HepG2 (cell line): ENCODE data around the gene ANK3.

Source experiments
- CBX1 ChIP-seq: IDR thresholded peaks from one replicate; pipeline ENCODE4 v1.6.1; 2016; ENCODE audit warnings: antibody characterized with exemption, low read depth
- EZH2 ChIP-seq: conservative IDR thresholded peaks from 2 replicates; pipeline ENCODE4 v1.6.1; 2012; ENCODE audit warnings: mild to moderate bottlenecking, low read depth, low read length, moderate library complexity
- NFIB ChIP-seq: sonication (generic); formaldehyde crosslinking; IDR thresholded peaks from 2 replicates; pipeline ENCODE4 v1.9.0; 2021; ENCODE audit warnings: missing genetic modification reagents, mild to moderate bottlenecking, borderline replicate concordance
- NFIC ChIP-seq: IDR thresholded peaks from 2 replicates; pipeline ENCODE4 v1.6.1; 2012; ENCODE audit warnings: mild to moderate bottlenecking, low read length, inconsistent platforms
- POLR2AphosphoS5 ChIP-seq: IDR thresholded peaks from 2 replicates; pipeline ENCODE4 v1.6.1; 2012; ENCODE audit warnings: low read depth, low read length
- STAG1 ChIP-seq: sonication (generic); formaldehyde crosslinking; IDR thresholded peaks from 2 replicates; pipeline ENCODE4 v1.4.0; 2020; ENCODE audit warnings: missing genetic modification reagents
- ZFYVE20 ChIP-seq: sonication (generic); formaldehyde crosslinking; IDR thresholded peaks from 2 replicates; pipeline ENCODE4 v1.8.0; 2023; ENCODE audit warnings: low read depth, mild to moderate bottlenecking, moderate library complexity, missing genetic modification reagents, borderline replicate concordance
- ZNF121 ChIP-seq: sonication (generic); formaldehyde crosslinking; IDR thresholded peaks from 2 replicates; pipeline ENCODE4 v1.5.0; 2020; ENCODE audit warnings: mild to moderate bottlenecking, missing genetic modification reagents
- TF ChIP-seq, protein P1 (sequence below): sonication (generic); formaldehyde crosslinking; IDR thresholded peaks from 2 replicates; pipeline ENCODE4 v1.8.0; 2022; ENCODE audit warnings: mild to moderate bottlenecking, missing genetic modification reagents, moderate library complexity
- TF ChIP-seq, protein P2 (sequence below): sonication (generic); formaldehyde crosslinking; IDR thresholded peaks from 2 replicates; pipeline ENCODE4 v1.5.0; 2020; ENCODE audit warnings: mild to moderate bottlenecking, missing genetic modification reagents
- TF ChIP-seq, protein P3 (sequence below), 2 experiments: IDR thresholded peaks; 2 replicates each; pipeline ENCODE4 v1.6.1; 2011 to 2012; ENCODE audit warnings: low read length in 2 of 2, borderline replicate concordance in 1 of 2, low read depth in 1 of 2, mild to moderate bottlenecking in 1 of 2, moderate library complexity in 1 of 2

GRCh38 chr10:60253484-60253883, 136.2 kb downstream of the ANK3 start:
- TF ChIP-seq EZH2 (no peak), CBX1 (no peak), NFIB (no peak), ZFYVE20 (CRISPR knock-in tag) (no peak), NFIC (no peak), ZNF121 (CRISPR knock-in tag) (no peak), POLR2AphosphoS5 (no peak), STAG1 (CRISPR knock-in tag) (no peak)
- TF ChIP-seq, protein P1, sequence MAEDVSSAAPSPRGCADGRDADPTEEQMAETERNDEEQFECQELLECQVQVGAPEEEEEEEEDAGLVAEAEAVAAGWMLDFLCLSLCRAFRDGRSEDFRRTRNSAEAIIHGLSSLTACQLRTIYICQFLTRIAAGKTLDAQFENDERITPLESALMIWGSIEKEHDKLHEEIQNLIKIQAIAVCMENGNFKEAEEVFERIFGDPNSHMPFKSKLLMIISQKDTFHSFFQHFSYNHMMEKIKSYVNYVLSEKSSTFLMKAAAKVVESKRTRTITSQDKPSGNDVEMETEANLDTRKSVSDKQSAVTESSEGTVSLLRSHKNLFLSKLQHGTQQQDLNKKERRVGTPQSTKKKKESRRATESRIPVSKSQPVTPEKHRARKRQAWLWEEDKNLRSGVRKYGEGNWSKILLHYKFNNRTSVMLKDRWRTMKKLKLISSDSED: no peak
- TF ChIP-seq, protein P2, sequence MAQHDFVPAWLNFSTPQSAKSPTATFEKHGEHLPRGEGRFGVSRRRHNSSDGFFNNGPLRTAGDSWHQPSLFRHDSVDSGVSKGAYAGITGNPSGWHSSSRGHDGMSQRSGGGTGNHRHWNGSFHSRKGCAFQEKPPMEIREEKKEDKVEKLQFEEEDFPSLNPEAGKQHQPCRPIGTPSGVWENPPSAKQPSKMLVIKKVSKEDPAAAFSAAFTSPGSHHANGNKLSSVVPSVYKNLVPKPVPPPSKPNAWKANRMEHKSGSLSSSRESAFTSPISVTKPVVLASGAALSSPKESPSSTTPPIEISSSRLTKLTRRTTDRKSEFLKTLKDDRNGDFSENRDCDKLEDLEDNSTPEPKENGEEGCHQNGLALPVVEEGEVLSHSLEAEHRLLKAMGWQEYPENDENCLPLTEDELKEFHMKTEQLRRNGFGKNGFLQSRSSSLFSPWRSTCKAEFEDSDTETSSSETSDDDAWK (CRISPR knock-in tag): no peak
- TF ChIP-seq, protein P3, sequence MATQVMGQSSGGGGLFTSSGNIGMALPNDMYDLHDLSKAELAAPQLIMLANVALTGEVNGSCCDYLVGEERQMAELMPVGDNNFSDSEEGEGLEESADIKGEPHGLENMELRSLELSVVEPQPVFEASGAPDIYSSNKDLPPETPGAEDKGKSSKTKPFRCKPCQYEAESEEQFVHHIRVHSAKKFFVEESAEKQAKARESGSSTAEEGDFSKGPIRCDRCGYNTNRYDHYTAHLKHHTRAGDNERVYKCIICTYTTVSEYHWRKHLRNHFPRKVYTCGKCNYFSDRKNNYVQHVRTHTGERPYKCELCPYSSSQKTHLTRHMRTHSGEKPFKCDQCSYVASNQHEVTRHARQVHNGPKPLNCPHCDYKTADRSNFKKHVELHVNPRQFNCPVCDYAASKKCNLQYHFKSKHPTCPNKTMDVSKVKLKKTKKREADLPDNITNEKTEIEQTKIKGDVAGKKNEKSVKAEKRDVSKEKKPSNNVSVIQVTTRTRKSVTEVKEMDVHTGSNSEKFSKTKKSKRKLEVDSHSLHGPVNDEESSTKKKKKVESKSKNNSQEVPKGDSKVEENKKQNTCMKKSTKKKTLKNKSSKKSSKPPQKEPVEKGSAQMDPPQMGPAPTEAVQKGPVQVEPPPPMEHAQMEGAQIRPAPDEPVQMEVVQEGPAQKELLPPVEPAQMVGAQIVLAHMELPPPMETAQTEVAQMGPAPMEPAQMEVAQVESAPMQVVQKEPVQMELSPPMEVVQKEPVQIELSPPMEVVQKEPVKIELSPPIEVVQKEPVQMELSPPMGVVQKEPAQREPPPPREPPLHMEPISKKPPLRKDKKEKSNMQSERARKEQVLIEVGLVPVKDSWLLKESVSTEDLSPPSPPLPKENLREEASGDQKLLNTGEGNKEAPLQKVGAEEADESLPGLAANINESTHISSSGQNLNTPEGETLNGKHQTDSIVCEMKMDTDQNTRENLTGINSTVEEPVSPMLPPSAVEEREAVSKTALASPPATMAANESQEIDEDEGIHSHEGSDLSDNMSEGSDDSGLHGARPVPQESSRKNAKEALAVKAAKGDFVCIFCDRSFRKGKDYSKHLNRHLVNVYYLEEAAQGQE (IDR thresholded peaks at IDR 0.05; ENCODE audit: borderline replicate concordance in 1 of 2, low read depth in 1 of 2, low read length in 2 of 2): no peak
